ENCODE measurements around the gene ASIP.

- no peak for TF ChIP-seq EZH2 (IDR thresholded peaks at IDR 0.05; ENCODE audit: insufficient read depth, low read length)
- TF ChIP-seq CTCF (IDR thresholded peaks at IDR 0.05; ENCODE audit: insufficient read depth, low read depth, low read length) = no peak
Measured at GRCh38 chr20:34201531-34201930, 39.7 kb upstream of the ASIP start.
